ENCODE measurements around the gene SCG5.
"Not testable (repeated sequence)": the region's sequence is repeated elsewhere in the genome, so short reads cannot be mapped to it uniquely, and the experiment has no call there.

SCG5 gene, protein sequence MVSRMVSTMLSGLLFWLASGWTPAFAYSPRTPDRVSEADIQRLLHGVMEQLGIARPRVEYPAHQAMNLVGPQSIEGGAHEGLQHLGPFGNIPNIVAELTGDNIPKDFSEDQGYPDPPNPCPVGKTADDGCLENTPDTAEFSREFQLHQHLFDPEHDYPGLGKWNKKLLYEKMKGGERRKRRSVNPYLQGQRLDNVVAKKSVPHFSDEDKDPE
- total RNA-seq: 0 to 0.39 (median 0) reads per million in 9 experiments

DNA sequence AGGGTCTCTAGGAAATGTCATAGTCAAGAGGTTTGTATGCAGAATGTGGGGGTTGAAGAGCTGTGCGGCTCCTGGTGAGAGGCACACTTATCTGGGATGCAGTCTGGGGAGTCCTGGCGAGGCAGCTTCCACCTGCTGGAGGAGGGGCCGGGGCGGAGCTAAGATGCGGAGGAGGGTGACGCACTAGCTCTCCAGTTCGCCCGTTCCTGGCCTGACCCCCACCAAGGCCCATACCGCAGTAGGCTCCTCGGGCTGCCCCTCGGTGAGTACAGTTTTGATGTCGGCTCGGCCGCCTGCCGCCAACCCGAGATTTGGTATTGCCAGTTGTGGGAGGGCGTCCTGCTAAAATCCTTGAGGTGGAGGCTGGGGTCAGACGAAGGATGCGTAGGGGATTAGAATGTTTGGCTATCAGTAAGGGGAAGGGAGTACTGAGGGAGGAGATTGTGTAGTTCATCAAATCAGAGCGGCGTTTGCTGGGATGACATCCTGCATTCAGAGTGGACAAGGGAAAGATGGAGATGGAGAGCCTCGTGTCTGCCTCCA, at the start of gene SCG5:
Gene SCG5, plus strand, starts transcription at position 194 of the 543 bp plus-strand sequence. CDS start 1,883 bp downstream, outside the sequence.
- Mint-ChIP-seq H3K9me3 (no peaks in the 10 kb centered on the region), H3K4me1 (ENCODE audit: low read depth in 2 of 2) (no peaks in the 10 kb centered on the region), H3K27me3 (no peaks in the 10 kb centered on the region), H3K4me3 (no peak within 1 kb of the TSS), H3K36me3 (ENCODE audit: insufficient read depth) (no peaks in the 10 kb centered on the region), H3K27ac (no peak within 1 kb of the TSS)
- no peak for ATAC-seq (replicated peaks)
- DNase-seq: no peak

DNA sequence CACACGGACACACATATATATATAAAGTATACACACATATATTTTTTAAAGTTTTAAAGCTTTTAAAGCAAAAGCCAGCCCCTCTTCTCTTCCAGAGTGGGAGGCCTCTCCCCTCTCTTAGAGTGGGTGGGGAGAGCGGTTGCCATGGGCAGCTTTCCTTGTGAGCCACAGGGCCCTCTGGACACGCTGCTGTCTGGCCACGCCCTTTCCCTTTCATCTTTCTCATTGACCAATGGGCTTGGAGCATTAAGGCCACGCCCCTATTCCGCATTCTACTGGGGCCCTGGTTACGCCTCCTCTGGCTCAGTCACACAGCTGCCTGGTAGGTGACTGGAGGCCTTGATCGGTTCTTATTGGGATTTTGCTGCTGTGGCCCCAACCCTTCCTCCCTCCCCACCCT, 48.4 kb upstream of the SCG5 start, which contains the start of gene GOLGA8N:
Gene GOLGA8N, plus strand, starts transcription at position 306 of the 400 bp plus-strand sequence.
- not testable (repeated sequence) for H3K27ac Mint-ChIP-seq; H3K4me3 Mint-ChIP-seq; DNase-seq; H3K27me3 Mint-ChIP-seq; H3K36me3 Mint-ChIP-seq (ENCODE audit: insufficient read depth); H3K9me3 Mint-ChIP-seq; H3K4me1 Mint-ChIP-seq (ENCODE audit: low read depth in 2 of 2); ATAC-seq (replicated peaks)

DNA sequence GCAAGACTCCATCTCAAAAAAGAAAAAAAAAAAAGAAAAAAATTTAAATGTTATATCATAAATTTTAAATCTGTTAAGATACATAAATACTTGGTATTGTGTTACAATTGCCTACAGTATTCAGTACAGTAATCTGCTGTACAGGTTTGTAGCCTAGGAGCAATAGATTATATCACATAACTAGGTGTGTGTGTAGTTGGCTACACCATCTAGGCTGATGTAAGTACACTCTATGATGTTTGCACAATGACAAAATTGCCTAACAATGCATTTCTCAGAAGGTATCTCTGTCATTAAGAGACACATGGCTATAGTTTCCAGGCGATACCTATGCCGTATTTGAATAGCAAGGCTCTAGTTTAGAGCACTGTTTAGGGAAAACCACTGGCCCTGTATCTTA, 32.0 kb upstream of the SCG5 start:
- H3K27ac Mint-ChIP-seq: not testable (repeated sequence)

DNA sequence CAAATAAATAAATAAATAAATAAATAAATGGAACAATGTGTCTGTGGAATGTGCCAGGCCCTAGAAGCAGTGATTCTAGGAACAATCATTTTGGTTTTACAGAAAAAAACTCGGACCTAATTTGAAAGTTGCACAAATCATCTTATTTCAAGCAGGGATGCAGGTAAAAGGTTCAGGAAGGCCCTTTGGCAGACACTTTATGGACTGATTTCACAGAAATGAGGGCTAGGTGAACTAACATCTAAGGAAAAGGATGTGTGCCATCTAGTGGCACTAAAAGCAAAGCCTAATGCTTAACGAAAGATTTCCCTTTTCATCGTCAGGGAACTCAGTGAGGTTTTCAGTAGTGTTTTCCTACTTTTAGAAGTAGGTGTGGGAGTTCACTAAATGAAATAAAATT, 30.8 kb upstream of the SCG5 start:
- peak in 1 of 3 experiments; percentile 2 for DNase-seq

More for the DNA sequence above, 32.0 kb upstream of the SCG5 start:
- not testable (repeated sequence) for H3K36me3 Mint-ChIP-seq (ENCODE audit: insufficient read depth); H3K27me3 Mint-ChIP-seq; H3K9me3 Mint-ChIP-seq; H3K4me3 Mint-ChIP-seq; H3K4me1 Mint-ChIP-seq (ENCODE audit: low read depth in 2 of 2); ATAC-seq (replicated peaks); DNase-seq

DNA sequence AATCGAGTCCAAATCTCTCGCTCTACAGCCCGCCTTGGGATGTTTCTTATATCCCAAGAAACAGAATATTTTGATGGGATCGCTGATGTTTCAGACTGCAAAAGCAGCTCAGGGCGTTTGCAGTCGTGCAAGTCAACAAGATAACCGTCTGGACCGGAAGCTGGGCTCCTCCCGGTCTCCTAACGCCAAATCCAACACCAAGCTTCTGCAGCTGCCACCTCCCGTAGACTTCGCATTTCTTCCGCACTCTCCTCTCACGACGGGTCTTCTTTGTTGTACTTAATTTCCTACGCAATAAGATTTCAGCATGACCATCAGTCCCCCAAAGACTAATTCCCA, 26.8 kb upstream of the SCG5 start:
- H3K36me3 Mint-ChIP-seq (ENCODE audit: insufficient read depth): peaks cover 14% of the 10 kb centered on the region
- DNase-seq, H3K9me3 Mint-ChIP-seq, H3K27me3 Mint-ChIP-seq: not testable (repeated sequence)
- ATAC-seq (replicated peaks): peak; percentile 5
- H3K4me3 Mint-ChIP-seq: peak overlapping the region; percentile 90 to 92
- peaks cover 9 to 19% of the 10 kb centered on the region in 2 donors for H3K4me1 Mint-ChIP-seq (ENCODE audit: low read depth in 2 of 2)
- peak overlapping the region; percentile 83 to 97 for H3K27ac Mint-ChIP-seq

More for the DNA sequence above, 30.8 kb upstream of the SCG5 start:
- not testable (repeated sequence) for ATAC-seq (replicated peaks); H3K36me3 Mint-ChIP-seq (ENCODE audit: insufficient read depth); H3K4me3 Mint-ChIP-seq; H3K27ac Mint-ChIP-seq; H3K9me3 Mint-ChIP-seq; H3K4me1 Mint-ChIP-seq (ENCODE audit: low read depth in 2 of 2); H3K27me3 Mint-ChIP-seq

DNA sequence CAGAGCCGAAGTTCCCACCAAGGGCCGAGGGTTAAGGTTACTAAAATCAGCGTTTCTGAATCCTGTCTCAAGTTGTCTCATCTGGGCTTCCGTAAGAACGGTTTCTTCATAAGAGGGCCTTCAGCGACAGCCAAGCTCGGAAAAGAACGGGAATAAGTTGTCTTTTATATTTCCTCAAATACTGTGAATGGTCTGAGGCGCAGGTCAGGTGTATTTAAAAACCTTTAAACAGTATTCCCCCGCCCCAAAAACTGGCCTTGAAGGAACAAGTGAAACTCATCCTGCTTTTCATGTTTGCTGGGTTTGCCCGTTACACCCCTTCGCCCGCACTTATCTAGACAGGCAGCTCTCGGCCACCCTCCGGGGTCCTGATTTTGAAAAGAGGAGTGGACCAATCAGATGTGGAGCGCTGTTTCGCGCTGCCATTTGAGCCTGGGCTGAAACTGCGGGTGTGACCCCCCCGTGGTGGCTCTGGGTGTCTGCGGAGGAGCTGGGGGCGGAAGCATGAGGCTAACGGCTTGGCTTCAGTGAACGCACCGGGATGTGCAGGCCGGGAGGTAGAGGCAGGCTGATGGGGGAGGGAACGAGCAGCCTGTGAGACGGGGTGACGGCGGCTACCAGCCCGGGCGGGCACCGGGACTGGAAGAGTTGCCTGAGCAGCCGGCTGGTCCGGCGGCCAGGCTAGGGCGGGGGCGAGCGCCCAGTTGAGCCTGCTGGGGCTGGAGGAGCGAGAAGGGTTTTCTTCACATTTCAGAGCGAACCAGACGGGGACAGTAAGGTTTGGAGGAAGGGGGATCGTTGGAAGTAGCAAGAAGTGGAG, 26.2 kb upstream of the SCG5 start, which contains the start of gene ARHGAP11A:
Gene ARHGAP11A, plus strand, starts transcription at position 454 of the 820 bp plus-strand sequence. CDS start 708 bp downstream, outside the sequence.
- peaks cover 9 to 19% of the 10 kb centered on the region in 2 donors for H3K4me1 Mint-ChIP-seq (ENCODE audit: low read depth in 2 of 2)
- H3K4me3 Mint-ChIP-seq: peak within 1 kb of the TSS; percentile 90 to 92
- peak; percentile 83 for ATAC-seq (replicated peaks)

DNA sequence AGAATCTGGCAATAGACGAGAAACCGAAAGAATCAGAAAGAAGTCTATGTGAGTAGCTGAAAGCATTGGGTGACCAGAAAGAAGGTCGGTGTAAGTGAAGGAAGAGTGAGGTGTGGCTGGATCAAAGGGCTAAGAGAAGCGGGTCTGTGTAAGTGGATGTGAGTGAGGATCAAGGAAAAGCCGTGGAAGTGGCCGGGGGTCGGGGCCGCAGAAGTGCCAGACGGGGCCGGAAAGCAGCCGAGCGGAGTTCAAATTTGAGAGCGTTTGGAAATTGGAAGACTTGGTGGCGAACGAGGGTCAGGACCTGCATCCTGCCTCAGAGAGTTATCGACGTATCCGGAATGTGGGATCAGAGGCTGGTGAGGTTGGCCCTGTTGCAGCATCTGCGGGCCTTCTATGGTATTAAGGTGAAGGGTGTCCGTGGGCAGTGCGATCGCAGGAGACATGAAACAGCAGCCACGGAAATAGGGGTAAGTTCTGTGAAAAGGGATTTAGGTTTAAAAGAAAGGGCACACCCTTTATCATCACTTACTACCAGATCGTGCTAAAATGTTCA, 25.6 kb upstream of the SCG5 start:
- H3K27me3 Mint-ChIP-seq, H3K9me3 Mint-ChIP-seq: not testable (repeated sequence)
- peaks cover 14% of the 10 kb centered on the region for H3K36me3 Mint-ChIP-seq (ENCODE audit: insufficient read depth)
- ATAC-seq (replicated peaks) (peak; percentile 19), DNase-seq (peak in 2 of 3 experiments; percentile 5 to 14)
- peak overlapping the region; percentile 83 to 97 for H3K27ac Mint-ChIP-seq
- H3K4me3 Mint-ChIP-seq: peak overlapping the region; percentile 90 to 92
- H3K4me1 Mint-ChIP-seq (ENCODE audit: low read depth in 2 of 2): peaks cover 9 to 19% of the 10 kb centered on the region in 2 donors

More for the DNA sequence above, 26.2 kb upstream of the SCG5 start, which contains the start of gene ARHGAP11A:
- peak within 1 kb of the TSS; percentile 83 to 97 for H3K27ac Mint-ChIP-seq
- not testable (repeated sequence) for H3K9me3 Mint-ChIP-seq, H3K27me3 Mint-ChIP-seq
- peak; percentile 81 to 88 (median 83) for DNase-seq
- peaks cover 14% of the 10 kb centered on the region for H3K36me3 Mint-ChIP-seq (ENCODE audit: insufficient read depth)

DNA sequence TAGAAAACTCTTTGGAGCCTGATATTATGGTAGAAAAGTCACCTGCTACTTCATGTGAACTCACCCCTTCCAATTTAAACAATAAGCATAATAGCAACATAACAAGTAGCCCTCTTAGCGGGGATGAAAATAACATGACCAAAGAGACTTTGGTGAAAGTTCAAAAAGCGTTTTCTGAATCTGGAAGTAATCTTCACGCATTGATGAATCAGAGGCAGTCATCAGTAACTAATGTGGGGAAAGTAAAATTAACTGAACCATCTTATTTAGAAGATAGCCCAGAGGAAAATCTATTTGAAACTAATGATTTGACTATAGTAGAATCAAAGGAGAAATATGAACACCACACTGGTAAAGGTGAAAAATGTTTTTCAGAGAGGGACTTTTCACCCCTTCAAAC, 5.1 kb upstream of the SCG5 start:
- DNase-seq: no peak
- ATAC-seq (replicated peaks): no peak
- H3K27ac Mint-ChIP-seq: no peak overlapping the region
- no peaks in the 10 kb centered on the region for H3K27me3 Mint-ChIP-seq
- H3K4me1 Mint-ChIP-seq (ENCODE audit: low read depth in 2 of 2): no peaks in the 10 kb centered on the region
- H3K9me3 Mint-ChIP-seq: no peaks in the 10 kb centered on the region
- no peak overlapping the region for H3K4me3 Mint-ChIP-seq
- no peaks in the 10 kb centered on the region for H3K36me3 Mint-ChIP-seq (ENCODE audit: insufficient read depth)

DNA sequence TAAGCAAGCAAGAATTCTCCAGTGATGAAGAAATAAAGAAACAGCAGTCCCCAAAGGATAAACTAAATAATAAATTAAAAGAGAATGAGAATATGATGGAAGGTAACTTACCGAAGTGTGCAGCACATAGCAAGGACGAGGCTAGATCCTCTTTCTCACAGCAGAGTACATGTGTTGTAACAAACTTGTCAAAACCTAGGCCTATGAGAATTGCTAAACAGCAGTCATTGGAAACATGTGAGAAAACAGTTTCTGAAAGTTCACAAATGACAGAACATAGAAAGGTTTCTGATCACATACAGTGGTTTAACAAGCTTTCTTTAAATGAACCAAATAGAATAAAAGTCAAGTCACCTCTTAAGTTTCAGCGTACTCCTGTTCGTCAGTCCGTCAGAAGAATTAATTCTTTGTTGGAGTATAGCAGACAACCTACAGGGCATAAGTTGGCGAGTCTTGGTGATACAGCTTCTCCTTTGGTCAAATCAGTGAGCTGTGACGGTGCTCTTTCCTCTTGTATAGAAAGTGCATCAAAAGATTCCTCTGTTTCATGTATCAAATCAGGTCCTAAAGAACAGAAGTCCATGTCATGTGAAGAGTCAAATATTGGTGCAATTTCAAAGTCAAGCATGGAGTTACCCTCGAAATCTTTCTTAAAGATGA, 4.5 kb upstream of the SCG5 start:
- H3K36me3 Mint-ChIP-seq (ENCODE audit: insufficient read depth): no peaks in the 10 kb centered on the region
- no peak overlapping the region for H3K27ac Mint-ChIP-seq
- no peaks in the 10 kb centered on the region for H3K4me1 Mint-ChIP-seq (ENCODE audit: low read depth in 2 of 2)
- ATAC-seq (replicated peaks) (no peak), DNase-seq (no peak)
- no peak overlapping the region for H3K4me3 Mint-ChIP-seq
- H3K27me3 Mint-ChIP-seq: no peaks in the 10 kb centered on the region
- no peaks in the 10 kb centered on the region for H3K9me3 Mint-ChIP-seq

DNA sequence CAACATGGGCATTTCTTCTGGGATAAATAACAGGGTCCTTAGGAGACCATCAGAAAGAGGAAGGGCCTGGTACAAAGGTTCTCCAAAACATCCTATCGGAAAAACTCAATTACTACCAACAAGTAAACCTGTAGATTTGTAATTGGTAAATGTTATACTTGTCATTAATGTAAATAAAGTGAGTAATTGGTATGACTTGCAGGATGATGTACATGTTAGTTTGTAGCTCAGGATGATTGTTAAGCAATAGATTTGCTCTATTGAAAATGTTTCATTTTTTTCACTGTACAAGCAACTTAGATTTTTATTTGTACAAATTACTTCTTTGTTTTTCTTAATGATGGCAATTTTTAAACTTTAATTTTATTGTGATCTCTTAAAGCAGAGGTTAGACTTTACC, 3.8 kb upstream of the SCG5 start:
- H3K27me3 Mint-ChIP-seq: no peaks in the 10 kb centered on the region
- ATAC-seq (replicated peaks) (no peak), DNase-seq (no peak)
- no peak overlapping the region for H3K4me3 Mint-ChIP-seq
- no peak overlapping the region for H3K27ac Mint-ChIP-seq
- no peaks in the 10 kb centered on the region for H3K36me3 Mint-ChIP-seq (ENCODE audit: insufficient read depth)
- no peaks in the 10 kb centered on the region for H3K9me3 Mint-ChIP-seq
- H3K4me1 Mint-ChIP-seq (ENCODE audit: low read depth in 2 of 2): no peaks in the 10 kb centered on the region

DNA sequence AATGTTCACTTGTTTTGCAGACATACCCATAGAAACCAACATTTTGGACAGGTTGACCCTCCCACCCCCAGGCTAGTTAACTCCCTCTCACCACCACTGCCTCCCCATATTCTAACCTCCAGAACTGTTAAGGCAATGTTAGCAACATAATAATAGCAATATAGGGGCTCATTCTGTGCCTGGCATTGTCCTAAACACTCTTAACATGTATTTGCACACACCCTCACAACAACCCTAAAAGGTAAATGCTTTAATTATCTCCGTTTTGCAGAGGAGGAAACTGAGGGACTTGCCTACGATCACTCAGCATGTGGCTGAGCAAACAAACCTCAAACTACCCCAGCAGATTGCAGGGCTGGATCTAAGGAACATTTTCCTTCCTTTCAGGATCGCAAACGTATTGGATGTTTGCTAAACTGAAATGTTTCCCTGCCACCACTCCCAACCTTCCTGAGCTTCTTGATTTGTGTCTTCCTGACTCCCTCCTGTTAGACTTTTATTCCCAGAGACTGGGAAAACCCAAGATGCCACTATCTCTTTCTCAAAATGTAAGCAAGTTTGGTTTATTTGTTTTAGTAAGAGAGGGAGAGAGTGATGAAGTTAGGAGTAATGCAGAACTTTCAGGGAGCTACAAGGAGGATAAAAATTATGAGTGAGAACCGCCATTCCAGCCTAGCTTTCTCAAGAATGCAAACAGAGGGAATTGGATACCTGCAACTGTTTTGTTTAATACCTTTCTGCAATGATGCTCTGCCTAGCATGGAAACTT, 1.3 kb downstream of the SCG5 start:
- H3K9me3 Mint-ChIP-seq: no peaks in the 10 kb centered on the region
- no peaks in the 10 kb centered on the region for H3K4me1 Mint-ChIP-seq (ENCODE audit: low read depth in 2 of 2)
- no peak overlapping the region for H3K4me3 Mint-ChIP-seq
- H3K27me3 Mint-ChIP-seq: no peaks in the 10 kb centered on the region
- H3K27ac Mint-ChIP-seq: no peak overlapping the region
- no peaks in the 10 kb centered on the region for H3K36me3 Mint-ChIP-seq (ENCODE audit: insufficient read depth)
- DNase-seq (no peak), ATAC-seq (replicated peaks) (no peak)

DNA sequence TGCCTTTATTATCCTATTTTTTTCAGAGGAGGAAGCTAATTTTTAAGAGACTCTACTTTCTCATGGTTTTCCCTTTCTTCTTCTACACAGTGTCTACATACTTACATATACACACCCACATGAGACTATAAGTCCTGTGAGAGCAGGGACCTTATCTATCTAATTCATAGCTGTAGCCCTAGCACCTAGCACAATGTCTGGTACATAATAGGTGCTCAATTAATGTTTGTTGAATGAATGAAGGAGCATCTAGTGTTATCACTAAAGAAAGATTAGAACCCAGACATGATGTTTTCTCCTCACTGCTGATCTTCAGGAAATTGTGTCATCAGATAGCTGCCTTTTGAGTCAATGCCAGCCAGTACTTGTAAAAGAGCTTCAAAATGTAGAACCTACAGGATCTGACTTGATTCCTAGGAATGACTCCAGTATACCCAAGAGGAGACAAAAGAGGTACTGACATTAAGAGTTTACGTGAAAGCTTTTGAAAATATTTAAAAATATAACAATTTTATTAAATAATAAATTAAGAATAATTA, 2.5 kb downstream of the SCG5 start:
- no peaks in the 10 kb centered on the region for H3K27me3 Mint-ChIP-seq
- no peaks in the 10 kb centered on the region for H3K4me1 Mint-ChIP-seq (ENCODE audit: low read depth in 2 of 2)
- no peak overlapping the region for H3K27ac Mint-ChIP-seq
- no peaks in the 10 kb centered on the region for H3K9me3 Mint-ChIP-seq
- ATAC-seq (replicated peaks): no peak
- DNase-seq: no peak
- H3K36me3 Mint-ChIP-seq (ENCODE audit: insufficient read depth): no peaks in the 10 kb centered on the region
- no peak overlapping the region for H3K4me3 Mint-ChIP-seq
